Measurements from ENCODE around the gene CCDC7.

- TF ChIP-seq CTCF (conservative IDR thresholded peaks at IDR 0.05; ENCODE audit: low read length) = no peak
- TF ChIP-seq EZH2phosphoT487 (IDR thresholded peaks at IDR 0.05; ENCODE audit: borderline replicate concordance) = no peak
Observed at GRCh38 chr10:32846974-32847373, 401.0 kb downstream of the CCDC7 start.
